Aorta (tissue), 5 donors: ENCODE measurements around the gene CXXC4. TPM values are rescaled to one million over a fixed set of nuclear protein-coding genes. Genes with fewer than 3 reads are reported as not detected.

Experiments
- ATAC-seq: fragments of 200-7000 bp; cut with Tn5 transposase; one replicate; pipeline ENCODE4 v1.9.1; 2022; ENCODE audit warnings: moderate library complexity; ENCODE audit not compliant: low FRiP score
- DNase-seq, 2 donors: peaks; one replicate each; pipeline ENCODE4 v3.0.0-alpha.2; 2020
- H3K27ac ChIP-seq, 2 donors: one replicate each; pipeline ENCODE4 v1.5.1; 2013; ENCODE audit warnings: low read length in 2 of 2, mild to moderate bottlenecking in 2 of 2, moderate library complexity in 2 of 2, control low read depth in 1 of 2, inconsistent platforms in 1 of 2, low read depth in 1 of 2
- H3K27me3 ChIP-seq, 2 donors: one replicate each; pipeline ENCODE4 v1.6.1; 2013; ENCODE audit warnings: control low read depth in 1 of 2, low read length in 1 of 2, mild to moderate bottlenecking in 1 of 2, moderate library complexity in 1 of 2; ENCODE audit not compliant: insufficient read depth in 2 of 2, control insufficient read depth in 1 of 2
- H3K36me3 ChIP-seq, 2 donors: one replicate each; pipeline ENCODE4 v1.6.1; 2013; ENCODE audit warnings: control low read depth in 1 of 2, low read length in 1 of 2, mild to moderate bottlenecking in 1 of 2; ENCODE audit not compliant: insufficient read depth in 2 of 2, control insufficient read depth in 1 of 2
- H3K4me1 ChIP-seq, 2 donors: one replicate each; pipeline ENCODE4 v1.6.1; 2013; ENCODE audit warnings: low read length in 2 of 2, control low read depth in 1 of 2, mild to moderate bottlenecking in 1 of 2, moderate library complexity in 1 of 2; ENCODE audit not compliant: insufficient read depth in 2 of 2, control insufficient read depth in 1 of 2
- H3K4me3 ChIP-seq, 2 donors: one replicate each; pipeline ENCODE4 v1.5.1; 2013; ENCODE audit warnings: low read length in 2 of 2, control low read depth in 1 of 2, mild to moderate bottlenecking in 1 of 2
- H3K9me3 ChIP-seq: one replicate; pipeline ENCODE4 v1.6.1; 2013; ENCODE audit warnings: mild to moderate bottlenecking, low read length; ENCODE audit not compliant: control insufficient read depth
- whole genome bisulfite sequencing, 2 donors: extraction: QIAGEN DNeasy Blood & Tissue Kit; methylation state at CpG; one replicate each; pipeline ENCODE4 v1.1.7; 2013; 5-methylcytosine and 5-hydroxymethylcytosine counted together
- intact Hi-C, 2 donors: fragments of 100-400 bp; cut with DNase I; formaldehyde crosslinking; loops; one replicate each; pipeline versions ENCODE4 v1.14.2 to v1.15.0; 2022
- polyA plus RNA-seq, 2 donors: library from polyadenylated mRNA; stranded (reverse); fragments of 200-250 nt; gene quantifications; one replicate each; pipeline ENCODE4 v1.2.3, GENCODE V29; 2013
- total RNA-seq, 2 donors: library from RNA; stranded (reverse); fragmentation: NEBNext Ultra II Directional; extraction: Animal tissue kit (Norgen Biotek cat#: 25700); gene quantifications; one replicate each; pipeline ENCODE4 v1.2.1, GENCODE V29; 2021
- donor health status: healthy with polysubstance abuse.
- donor health status: Bipolar disorder and iron deficiency.
- donor health status: DM: no; HTN: no; CAD: no.
- donor health status: DM: no; HTN: no; CAD: no.
- donor health status: DM: yes; HTN: yes; CAD: no.

Gene CXXC4
- total and polyA plus RNA-seq, 4 donors, result 0.20 to 0.93 (median 0.61) TPM

DNA sequence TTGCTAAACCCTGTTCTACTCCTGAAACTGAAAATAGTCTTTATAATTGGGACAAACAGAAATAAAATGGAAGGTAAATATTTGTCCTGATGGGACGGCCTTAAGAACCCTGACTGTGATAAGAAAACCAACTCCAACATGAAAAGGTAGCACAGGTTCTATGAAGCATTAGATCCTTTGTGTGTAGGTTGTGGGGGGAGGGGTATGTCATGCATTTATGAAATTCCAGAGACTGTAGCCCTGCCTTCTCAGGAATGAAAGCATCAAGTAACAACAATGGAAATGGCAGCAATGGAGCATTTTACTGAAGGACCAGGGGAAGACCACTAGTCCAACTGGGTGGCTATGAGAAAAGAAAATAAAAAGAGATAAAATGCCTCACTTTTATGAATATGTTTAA, 23.9 kb downstream of the CXXC4 start:
- intact Hi-C loops, result no loop called here
- 76 to 77% methylated on average over 1 of the region's 1 CpG for WGBS, 2 donors
- no peak for ATAC-seq

GRCh38 chr4:104469794-104470193, 24.9 kb downstream of the CXXC4 start:
- Histone ChIP-seq H3K4me1 (no peaks in the 10 kb centered on the region), H3K9me3 (no peaks in the 10 kb centered on the region), H3K4me3 (no peak overlapping the region), H3K27me3 (no peaks in the 10 kb centered on the region), H3K36me3 (no peaks in the 10 kb centered on the region), H3K27ac (no peak overlapping the region)
- intact Hi-C loops, result no loop called here
- ATAC-seq (no peak), DNase-seq (no peak)

More for the DNA sequence above, 23.9 kb downstream of the CXXC4 start:
- no peaks in the 10 kb centered on the region for H3K27me3 ChIP-seq
- no peak overlapping the region for H3K27ac ChIP-seq
- no peak overlapping the region for H3K4me3 ChIP-seq
- H3K36me3 ChIP-seq, result no peaks in the 10 kb centered on the region
- H3K4me1 ChIP-seq, result no peaks in the 10 kb centered on the region
- no peaks in the 10 kb centered on the region for H3K9me3 ChIP-seq
- DNase-seq, result no peak

- DNase-seq (no peak), ATAC-seq (no peak)
- WGBS, 2 donors, result 84 to 88% methylated on average over 5 of the region's 5 CpGs
- intact Hi-C loops, result no loop called here
- Histone ChIP-seq H3K9me3 (no peaks in the 10 kb centered on the region), H3K27ac (no peak overlapping the region), H3K36me3 (no peaks in the 10 kb centered on the region), H3K4me1 (no peaks in the 10 kb centered on the region), H3K27me3 (no peaks in the 10 kb centered on the region), H3K4me3 (no peak overlapping the region)
Measured at GRCh38 chr4:104465619-104466018, 29.1 kb downstream of the CXXC4 start.

GRCh38 chr4:104465201-104465600, 29.5 kb downstream of the CXXC4 start:
- WGBS, 2 donors, result 40 to 42% methylated on average over 1 of the region's 1 CpG
- H3K9me3 ChIP-seq, result no peaks in the 10 kb centered on the region
- H3K36me3 ChIP-seq, result no peaks in the 10 kb centered on the region
- intact Hi-C loops, result no loop called here
- H3K27ac ChIP-seq, result no peak overlapping the region
- ATAC-seq, result no peak
- no peak for DNase-seq
- no peaks in the 10 kb centered on the region for H3K27me3 ChIP-seq
- H3K4me3 ChIP-seq, result no peak overlapping the region
- no peaks in the 10 kb centered on the region for H3K4me1 ChIP-seq

GRCh38 chr4:104462641-104463040, 32.1 kb downstream of the CXXC4 start:
- no peaks in the 10 kb centered on the region for H3K36me3 ChIP-seq
- H3K27me3 ChIP-seq, result no peaks in the 10 kb centered on the region
- no peak for ATAC-seq

DNA sequence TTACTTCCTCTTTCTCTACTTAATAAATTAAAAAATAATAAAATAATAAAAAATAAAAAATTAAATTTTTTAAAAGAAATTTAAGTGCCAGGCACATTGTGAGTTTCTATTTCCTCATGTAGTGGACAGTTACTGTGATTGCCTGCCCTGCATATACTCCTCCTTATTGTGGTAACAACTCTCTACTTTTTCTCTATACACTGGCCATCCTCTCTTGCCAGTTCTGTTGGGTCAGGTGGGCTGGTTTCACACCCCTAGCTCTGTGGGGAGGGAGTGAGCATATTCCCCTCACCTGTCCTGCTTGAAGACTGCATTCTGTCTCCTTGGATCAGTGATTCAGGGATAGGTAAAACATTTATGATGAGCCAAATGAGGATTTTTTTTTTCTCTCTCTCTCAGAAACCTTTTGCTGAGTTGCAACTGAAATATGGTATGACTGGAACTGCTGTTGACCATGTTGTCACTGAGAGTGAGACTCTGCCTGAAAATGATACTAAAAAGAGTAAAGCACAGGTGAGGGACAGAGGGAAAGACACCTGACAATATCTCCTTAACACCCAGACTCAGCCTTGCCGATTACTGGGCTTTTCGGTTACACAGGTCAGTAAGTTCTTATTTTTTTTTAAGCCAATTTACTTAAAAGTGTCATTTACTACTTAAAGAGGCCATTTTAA, 37.2 kb downstream of the CXXC4 start:
- Histone ChIP-seq H3K4me3 (no peak overlapping the region), H3K9me3 (no peaks in the 10 kb centered on the region), H3K27me3 (no peaks in the 10 kb centered on the region), H3K4me1 (no peaks in the 10 kb centered on the region), H3K36me3 (no peaks in the 10 kb centered on the region), H3K27ac (no peak overlapping the region)
- ATAC-seq (no peak), DNase-seq (no peak)
- intact Hi-C loops, result no loop called here
- 69 to 74% methylated on average over 2 of the region's 2 CpGs for WGBS, 2 donors

More at GRCh38 chr4:104462641-104463040, 32.1 kb downstream of the CXXC4 start:
- Histone ChIP-seq H3K4me3 (no peak overlapping the region), H3K27ac (no peak overlapping the region), H3K4me1 (no peaks in the 10 kb centered on the region), H3K9me3 (no peaks in the 10 kb centered on the region)
- intact Hi-C loops, result no loop called here
- DNase-seq, result no peak

GRCh38 chr4:104451573-104451972, 43.1 kb downstream of the CXXC4 start:
- Histone ChIP-seq H3K4me3 (no peak overlapping the region), H3K27ac (no peak overlapping the region), H3K27me3 (no peaks in the 10 kb centered on the region), H3K36me3 (no peaks in the 10 kb centered on the region), H3K4me1 (no peaks in the 10 kb centered on the region), H3K9me3 (no peaks in the 10 kb centered on the region)
- DNase-seq (no peak), ATAC-seq (no peak)
- 12 to 20% methylated on average over 1 of the region's 1 CpG for WGBS, 2 donors
- intact Hi-C loops, result no loop called here

- no peak overlapping the region for H3K4me3 ChIP-seq
- ATAC-seq, result no peak
- intact Hi-C loops, result no loop called here
- DNase-seq, result no peak
- H3K27me3 ChIP-seq, result no peaks in the 10 kb centered on the region
- no peaks in the 10 kb centered on the region for H3K9me3 ChIP-seq
- H3K36me3 ChIP-seq, result no peaks in the 10 kb centered on the region
- 73 to 75% methylated on average over 3 of the region's 3 CpGs for WGBS, 2 donors
- no peak overlapping the region for H3K27ac ChIP-seq
- no peaks in the 10 kb centered on the region for H3K4me1 ChIP-seq
Measured at GRCh38 chr4:104449537-104449936, 45.2 kb downstream of the CXXC4 start.

GRCh38 chr4:104447294-104447693, 47.4 kb downstream of the CXXC4 start:
- ATAC-seq (no peak), DNase-seq (no peak)
- H3K4me1 ChIP-seq, result no peaks in the 10 kb centered on the region
- no peaks in the 10 kb centered on the region for H3K27me3 ChIP-seq
- H3K36me3 ChIP-seq, result no peaks in the 10 kb centered on the region
- H3K4me3 ChIP-seq, result no peak overlapping the region
- intact Hi-C loops, result no loop called here
- H3K9me3 ChIP-seq, result no peaks in the 10 kb centered on the region
- no peak overlapping the region for H3K27ac ChIP-seq
- whole genome bisulfite sequencing, 2 donors, result 23 to 32% methylated on average over 2 of the region's 2 CpGs
